ENCODE data around the gene DUSP28. TPM values are rescaled to one million over a fixed set of nuclear protein-coding genes. Genes with fewer than 3 reads are reported as not detected.

Gene DUSP28
- total RNA-seq, 1 donor from 2014 or later: 10.9 TPM

GRCh38 chr2:240596491-240596931 is 36.4 kb downstream of the DUSP28 start:
- intact Hi-C loops (cut with micrococcal nuclease): no loop called here

- intact Hi-C loops (cut with micrococcal nuclease): no loop called here
Measured at GRCh38 chr2:240597054-240597418, 36.9 kb downstream of the DUSP28 start.

GRCh38 chr2:240597419-240598181 is 37.4 kb downstream of the DUSP28 start:
- intact Hi-C loops (cut with micrococcal nuclease): no loop called here

GRCh38 chr2:240598311-240598911 is 38.3 kb downstream of the DUSP28 start:
- intact Hi-C loops (cut with micrococcal nuclease): no loop called here

GRCh38 chr2:240599141-240599583 is 39.0 kb downstream of the DUSP28 start:
- intact Hi-C loops (cut with micrococcal nuclease): no loop called here

GRCh38 chr2:240600451-240600961 is 40.3 kb downstream of the DUSP28 start:
- intact Hi-C loops (cut with micrococcal nuclease): no loop called here

- intact Hi-C loops (cut with micrococcal nuclease): no loop called here
Measured at GRCh38 chr2:240601061-240601830, 41.1 kb downstream of the DUSP28 start.

- intact Hi-C loops (cut with micrococcal nuclease): no loop called here
Measured at GRCh38 chr2:240601831-240602160, 41.6 kb downstream of the DUSP28 start.

- intact Hi-C loops (cut with micrococcal nuclease): no loop called here
Measured at GRCh38 chr2:240602266-240603050, 42.3 kb downstream of the DUSP28 start.

- intact Hi-C loops (cut with micrococcal nuclease): no loop called here
Measured at GRCh38 chr2:240603081-240603835, 43.1 kb downstream of the DUSP28 start.

- intact Hi-C loops (cut with micrococcal nuclease): no loop called here
Measured at GRCh38 chr2:240603846-240604245, 43.7 kb downstream of the DUSP28 start.

GRCh38 chr2:240604291-240604938 is 44.3 kb downstream of the DUSP28 start:
- intact Hi-C loops (cut with micrococcal nuclease): no loop called here

GRCh38 chr2:240604939-240605716 is 45.0 kb downstream of the DUSP28 start:
- intact Hi-C loops (cut with micrococcal nuclease): no loop called here

- intact Hi-C loops (cut with micrococcal nuclease): no loop called here
Measured at GRCh38 chr2:240605867-240606743, 45.9 kb downstream of the DUSP28 start.

GRCh38 chr2:240611601-240612210 is 51.5 kb downstream of the DUSP28 start:
- intact Hi-C loops (cut with micrococcal nuclease): loop anchor here (1.0 kb wide), 1 partner anchor 10 kb away; no protein-coding TSS in a partner anchor

Measured in T-helper 1 cell treated with Interleukin-12 subunit alpha and Interleukin-12 subunit beta and Interleukin-4 antibody, amounts not matched to agents 30 ng/mL and 1 ng/mL, for 36 hours (primary cell).